Hindlimb muscle (tissue), 1 donor: ENCODE results near the gene LCN9. TPM values are rescaled to one million over a fixed set of nuclear protein-coding genes. Genes with fewer than 3 reads are reported as not detected.
"Not testable (repeated sequence)": the region's sequence is repeated elsewhere in the genome, so short reads cannot be mapped to it uniquely, and the experiment has no call there.

Experiments used
- DNase-seq: peaks from one replicate; pipeline ENCODE4 v3.0.0-alpha.2; 2013
- polyA plus RNA-seq: library from polyadenylated mRNA; unstranded; fragments of 120-200 nt; gene quantifications from one replicate; pipeline ENCODE4 v1.2.1, GENCODE V29; 2013; ENCODE audit not compliant: insufficient read length

Gene LCN9, protein sequence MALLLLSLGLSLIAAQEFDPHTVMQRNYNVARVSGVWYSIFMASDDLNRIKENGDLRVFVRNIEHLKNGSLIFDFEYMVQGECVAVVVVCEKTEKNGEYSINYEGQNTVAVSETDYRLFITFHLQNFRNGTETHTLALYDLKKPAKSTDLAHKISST
- polyA plus RNA-seq = not detected

DNA sequence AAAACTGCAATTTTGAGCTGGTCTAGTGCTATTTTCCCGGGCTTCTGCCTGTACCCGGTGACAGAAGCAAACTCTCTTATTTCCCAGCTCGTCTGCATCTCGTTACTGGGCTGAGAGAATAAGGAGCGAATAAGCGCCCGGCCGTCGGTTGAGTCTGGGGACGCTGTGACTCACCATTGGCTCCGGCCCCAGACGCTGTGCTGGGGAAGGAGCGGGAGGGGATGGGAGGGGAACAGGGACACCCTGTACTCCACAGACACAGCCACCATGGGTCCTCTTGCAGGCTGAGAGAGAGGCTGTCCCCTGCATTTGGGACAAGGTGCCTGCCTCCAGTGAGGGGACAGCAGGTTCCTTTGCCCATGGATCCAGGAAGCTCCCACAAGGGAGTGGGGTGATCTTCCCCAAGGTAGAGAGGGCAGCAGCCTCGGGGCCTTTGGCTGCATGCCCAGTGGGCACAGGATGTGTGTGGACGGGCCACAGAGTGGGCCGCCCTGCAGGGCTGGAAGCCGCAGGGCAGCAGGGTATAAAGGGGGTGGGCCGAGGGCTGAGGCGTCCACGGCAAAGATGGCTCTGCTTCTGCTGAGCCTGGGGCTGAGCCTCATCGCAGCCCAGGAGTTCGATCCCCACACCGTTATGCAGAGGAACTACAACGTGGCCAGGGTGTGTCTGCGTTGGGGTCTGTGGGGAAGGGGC lies at the start of gene LCN9:
Gene LCN9 (plus strand): TSS at position 552 of the 693 bp plus-strand sequence. CDS start 13 bp downstream, at position 565.
- peak; percentile 81 for DNase-seq

DNA sequence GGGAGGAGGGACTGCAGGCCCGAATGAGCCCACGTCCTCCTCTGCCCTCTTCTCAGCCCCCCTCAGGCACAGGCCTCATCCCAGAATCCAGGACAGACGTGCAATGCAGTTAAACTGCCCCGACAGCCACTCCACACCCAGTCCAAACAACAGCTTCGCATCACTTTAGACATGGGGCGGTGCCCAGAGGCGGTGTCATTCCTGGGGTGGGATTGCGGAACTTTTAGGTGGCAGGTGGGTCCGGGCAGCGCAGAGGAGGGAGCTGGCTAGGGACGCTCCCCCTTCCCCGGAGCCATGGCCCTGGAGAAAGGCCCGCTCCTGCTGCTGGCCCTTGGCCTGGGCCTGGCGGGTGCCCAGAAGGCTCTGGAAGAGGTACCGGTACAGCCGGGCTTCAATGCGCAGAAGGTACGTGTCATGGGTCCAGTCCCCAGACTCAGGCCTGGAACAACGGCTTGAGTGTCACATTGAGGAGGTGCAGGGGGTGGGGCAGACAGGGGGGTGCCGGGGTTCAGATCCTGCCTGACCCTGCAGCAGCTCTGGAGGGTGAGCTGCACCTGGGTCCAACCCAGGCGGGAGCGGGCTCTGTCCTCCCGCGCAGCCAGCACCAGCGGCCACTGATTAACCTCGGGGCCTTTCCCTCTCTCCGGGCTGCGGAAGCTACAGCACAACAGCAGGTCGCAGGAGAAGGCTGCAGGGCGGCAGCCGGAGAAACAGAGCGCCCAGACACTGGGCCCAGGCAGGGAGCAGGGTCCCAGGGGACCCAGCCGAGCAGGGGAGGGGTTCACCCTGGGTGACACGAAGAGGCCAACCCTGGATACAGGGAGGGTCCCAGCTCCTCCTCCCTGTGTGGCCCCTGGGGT lies 48.9 kb upstream of the LCN9 start:
- no peak for DNase-seq

DNA sequence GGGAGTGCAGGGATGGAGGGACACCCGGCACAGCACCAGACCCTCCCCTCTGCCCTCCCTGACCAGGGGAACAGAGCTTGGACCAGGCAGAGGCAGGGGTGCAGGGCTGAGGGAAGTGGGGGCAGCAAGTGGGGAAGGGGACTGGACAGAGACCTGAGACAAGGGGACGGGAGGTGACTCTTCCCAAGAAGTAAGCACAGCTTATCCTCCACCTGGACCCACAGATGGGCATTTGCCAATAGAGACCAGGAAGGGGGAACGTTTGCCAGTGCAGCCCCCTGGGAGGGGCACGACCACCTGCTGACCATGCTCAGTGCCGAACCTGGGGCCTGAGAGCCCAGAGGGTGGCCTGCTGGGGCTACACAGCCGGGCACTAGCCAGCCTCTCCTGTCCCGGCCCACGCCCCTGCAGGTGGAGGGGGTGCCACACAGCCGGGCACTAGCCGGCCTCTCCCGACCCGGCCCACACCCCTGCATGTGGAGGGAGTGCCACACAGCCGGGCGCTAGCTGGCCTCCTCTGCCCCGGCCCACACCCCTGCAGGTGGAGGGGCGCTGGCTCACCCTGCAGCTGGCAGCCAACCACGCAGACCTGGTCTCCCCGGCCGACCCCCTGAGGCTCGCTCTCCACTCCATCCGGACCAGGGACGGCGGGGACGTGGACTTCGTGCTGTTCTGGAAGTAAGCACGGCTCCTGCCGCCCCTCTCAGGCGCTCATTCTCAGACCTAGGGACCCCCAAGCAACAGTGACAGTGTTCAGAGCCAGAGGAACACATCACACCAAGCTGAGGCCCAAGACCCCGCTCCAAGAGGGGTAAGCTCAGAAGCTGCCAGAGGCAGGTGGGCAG lies 48.1 kb upstream of the LCN9 start:
- no peak for DNase-seq

DNA sequence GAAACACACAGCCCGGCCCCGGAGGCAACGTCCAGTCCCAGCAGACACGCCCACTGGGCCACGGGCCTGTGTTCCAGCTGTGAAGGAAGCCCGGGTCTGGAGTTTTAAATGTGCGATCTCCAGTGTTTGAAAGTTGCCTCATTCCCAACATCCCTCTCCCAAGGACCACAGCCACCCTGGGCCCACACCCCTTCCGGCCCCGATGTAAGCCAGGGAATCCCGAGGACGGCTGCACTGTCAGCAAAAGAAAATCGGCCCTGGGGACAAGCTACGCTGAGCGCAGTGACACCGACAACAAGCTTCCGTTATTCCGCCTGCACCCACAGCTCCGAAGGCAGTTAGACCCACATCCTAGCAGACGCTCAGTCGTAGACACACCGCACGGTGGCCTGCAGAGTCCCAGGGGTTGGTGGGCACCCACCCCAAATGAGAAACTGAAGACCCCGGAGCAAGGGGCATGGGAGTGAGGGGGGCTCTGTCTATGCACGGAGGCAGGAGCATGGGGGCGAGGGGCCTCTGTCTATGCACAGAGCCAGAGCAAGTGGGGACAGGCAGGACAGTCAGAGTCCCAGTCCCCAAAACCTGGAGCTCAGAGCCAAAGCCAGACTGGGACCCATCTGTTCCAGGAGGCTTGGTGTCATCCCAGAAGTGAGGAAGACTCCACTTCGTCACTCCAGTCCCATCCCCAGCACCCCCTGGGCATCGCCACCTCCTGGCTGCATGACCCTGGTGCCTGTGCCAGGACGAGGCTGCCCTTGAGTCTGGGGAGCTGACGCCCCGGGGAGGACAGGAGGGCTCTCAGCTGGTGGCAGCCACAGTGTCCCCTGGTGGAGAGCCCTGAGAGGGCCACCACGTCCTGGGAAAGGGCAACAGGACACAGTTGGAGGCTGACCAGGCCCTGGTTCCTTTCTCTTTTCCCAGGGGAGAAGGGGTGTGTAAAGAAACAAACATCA lies 47.2 kb upstream of the LCN9 start:
- no peak for DNase-seq

DNA sequence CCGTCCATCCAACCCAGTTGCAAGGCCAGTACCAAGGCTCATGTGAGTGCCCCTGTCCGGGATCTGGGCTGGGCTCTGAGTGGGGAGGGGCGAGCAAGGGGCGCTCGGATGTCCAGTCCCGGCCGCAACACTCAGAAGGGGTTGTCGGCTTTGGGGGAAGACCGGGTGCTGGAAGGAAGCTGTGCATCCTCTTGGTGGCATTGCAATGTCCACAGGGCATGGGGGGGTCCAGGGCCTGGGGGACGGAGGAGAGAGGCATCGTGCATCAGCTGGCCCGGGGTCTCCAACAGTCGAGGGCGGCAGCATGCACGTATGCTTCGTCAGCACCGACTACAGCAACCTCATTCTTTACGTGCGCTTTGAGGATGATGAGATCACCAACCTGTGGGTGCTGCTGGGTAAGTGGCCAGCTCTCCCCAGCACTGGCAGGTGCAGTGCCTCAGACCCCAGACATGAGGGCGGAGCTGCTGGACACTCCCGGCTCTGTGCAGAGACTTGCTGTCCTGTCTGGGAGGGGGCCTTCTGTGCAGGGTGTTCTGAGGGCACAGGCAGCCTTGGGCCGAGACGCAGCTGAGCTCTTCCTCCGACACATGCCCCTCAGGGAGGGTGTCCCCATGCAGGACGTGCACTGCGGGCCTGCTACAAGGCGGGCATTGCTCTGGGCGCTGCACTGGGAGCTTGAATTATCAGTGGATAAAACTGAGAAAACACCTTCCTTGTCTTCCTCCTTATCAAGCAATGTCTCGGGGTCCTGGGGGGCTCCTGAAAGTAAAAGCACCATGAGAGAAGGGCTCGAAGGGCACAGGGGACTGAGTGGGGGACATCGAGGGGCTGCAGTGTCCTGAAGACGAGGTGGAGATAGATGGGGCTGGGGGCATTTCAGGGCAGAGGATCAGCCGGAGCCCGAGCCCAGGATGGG lies 46.2 kb upstream of the LCN9 start:
- no peak for DNase-seq

DNA sequence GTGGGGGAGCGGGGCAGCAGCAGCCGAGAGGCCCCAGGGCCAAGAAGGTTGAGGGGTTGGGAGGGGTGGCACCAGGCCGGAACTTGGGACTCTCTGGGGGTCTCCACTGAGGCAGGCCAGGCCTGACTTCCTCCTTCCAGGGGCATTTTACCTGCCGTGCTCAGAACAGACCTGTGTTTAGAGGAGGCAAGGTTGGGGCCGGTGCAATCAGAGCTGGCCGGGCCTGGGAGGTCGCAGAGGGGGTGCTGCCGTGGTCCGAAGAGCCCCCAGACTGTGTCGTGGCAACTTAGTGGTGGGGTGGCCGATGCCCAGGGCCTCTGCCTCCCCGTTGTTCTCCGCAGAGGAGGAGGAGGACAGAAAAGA lies 45.6 kb upstream of the LCN9 start:
- DNase-seq = no peak

DNA sequence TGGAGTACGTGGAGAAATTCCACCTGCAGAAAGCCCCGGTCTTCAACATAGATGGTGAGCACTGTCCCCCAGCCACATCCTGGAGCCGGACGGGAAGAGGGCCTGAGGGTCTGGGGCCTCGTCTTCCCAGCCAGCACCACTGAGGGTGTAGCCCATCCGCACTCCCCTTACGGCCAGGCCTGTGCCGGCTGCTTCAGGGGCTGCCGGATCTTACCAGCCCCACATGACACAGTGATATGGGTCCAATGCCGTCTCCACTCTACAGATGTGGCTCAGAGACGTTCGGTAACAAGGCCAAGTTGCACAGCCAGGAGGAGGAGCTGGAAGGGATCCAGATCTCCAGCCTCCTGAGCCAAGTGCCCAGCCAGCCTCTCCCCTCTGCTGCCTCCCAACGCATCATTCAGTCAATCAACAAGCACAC lies 45.1 kb upstream of the LCN9 start:
- DNase-seq = no peak

DNA sequence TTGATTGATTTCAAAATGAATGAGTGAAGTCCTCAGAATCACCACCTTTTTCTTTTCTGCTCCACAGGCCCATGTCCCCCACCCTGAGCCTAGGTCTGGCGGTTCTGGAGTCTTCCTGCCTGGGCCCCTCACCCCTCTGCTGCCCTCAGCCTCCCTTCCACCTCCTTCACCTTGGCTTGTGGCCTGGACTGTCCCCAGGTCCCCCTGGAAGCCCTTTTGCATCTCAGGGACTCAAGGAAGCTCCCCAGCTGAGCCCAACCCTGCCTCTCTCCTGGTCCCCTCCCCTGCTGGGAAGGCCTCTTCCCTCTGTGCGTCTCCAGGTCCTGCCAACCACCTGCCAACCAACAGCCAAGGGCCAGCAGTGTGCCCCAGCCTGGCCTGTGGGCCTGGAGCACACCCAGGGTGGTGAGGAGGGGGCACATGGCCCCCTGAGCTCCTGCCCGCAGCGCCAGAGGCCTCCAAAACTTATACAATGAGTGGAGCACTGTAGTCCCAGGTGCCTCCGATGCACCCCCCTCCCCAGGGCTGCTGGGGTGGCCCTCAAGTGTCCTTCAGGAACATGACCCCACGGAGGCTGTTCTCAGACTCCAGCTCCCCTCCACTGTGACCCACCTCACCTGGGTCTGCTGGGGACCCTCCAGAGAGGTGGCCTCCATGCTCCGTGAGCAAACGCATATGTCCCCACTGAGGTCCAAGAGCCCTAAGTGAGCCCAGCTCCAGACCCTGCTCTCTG lies 44.1 kb upstream of the LCN9 start:
- DNase-seq = no peak

DNA sequence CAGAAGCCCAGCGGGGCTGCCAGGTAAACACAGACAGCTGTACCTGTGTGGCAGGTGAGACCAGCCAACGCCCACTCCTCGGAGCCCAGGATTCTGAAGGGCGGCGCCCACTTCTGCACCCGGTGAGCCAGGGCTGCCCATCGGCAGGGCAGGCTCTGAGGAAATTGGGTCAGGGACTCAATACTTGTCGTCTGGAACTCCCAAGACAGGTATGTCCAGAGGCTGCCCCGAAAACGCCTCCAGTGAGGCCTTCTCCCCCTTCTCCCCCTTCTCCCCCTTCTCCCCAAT lies 43.6 kb upstream of the LCN9 start:
- no peak for DNase-seq

DNA sequence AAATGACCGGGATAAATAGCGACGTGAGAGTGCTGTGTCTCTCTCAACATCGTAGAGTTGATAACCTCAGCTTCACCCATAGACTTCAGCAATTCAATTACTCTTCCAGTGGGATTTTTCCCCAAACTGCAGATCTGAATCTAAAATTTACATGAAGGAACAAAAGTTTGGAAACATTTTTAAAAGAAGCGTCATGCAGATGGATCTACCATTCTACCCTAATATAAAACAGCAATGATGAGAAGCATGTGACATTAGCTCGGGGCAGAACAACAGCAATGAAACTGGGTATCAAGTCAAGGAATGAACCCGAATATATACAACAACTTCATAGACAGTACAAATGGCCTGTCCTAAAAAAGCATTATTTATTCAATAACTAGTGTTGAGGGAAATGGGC lies 42.6 kb upstream of the LCN9 start:
- DNase-seq = no peak

DNA sequence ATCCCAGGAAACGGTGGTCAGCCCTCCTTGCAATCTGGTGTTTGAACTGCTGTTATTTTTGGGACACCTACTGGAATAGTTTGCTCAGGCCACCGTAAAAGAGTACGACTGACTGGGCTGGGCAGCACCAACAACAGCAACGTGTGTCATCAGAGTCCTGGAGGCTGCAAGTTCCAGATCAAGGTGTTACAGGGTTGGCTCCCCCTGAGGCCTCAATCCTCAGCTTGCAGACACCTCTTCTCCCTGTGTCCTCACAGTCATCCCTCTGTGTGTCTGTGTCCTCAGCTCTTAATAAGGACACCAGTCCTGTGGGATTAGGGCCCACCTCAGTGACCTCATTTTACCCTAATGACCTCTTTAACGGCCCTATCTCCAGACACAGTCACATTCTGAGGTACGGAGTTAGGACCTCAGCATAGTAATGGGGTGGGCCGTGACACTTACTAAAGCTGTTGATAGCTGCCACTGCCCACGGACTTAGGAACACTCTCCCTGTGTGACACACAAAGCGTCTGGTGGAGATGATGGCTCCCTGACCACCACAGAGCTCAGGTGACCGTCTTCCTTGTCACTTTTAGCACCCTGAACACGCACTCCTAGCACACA lies 40.6 kb upstream of the LCN9 start:
- no peak for DNase-seq

DNA sequence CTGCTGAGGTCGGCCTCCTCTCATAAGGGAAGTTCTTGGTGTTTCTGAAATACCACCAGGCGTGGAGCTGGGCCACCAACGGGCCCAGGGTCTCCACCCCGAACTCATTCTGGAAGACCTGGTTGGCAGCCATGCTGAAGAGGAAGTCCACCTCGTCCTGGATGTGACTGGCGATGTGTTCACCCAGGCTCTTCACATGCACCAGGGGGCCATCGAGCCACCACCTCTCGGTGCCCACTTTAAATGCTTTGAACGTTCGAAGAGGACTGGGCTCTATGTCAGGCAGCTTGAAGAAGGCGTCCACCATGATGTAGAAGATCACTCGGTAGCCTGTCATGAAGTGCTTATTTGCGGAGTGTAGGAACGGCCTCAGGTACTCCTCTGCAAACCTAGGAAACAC lies 38.8 kb upstream of the LCN9 start:
- DNase-seq = no peak

DNA sequence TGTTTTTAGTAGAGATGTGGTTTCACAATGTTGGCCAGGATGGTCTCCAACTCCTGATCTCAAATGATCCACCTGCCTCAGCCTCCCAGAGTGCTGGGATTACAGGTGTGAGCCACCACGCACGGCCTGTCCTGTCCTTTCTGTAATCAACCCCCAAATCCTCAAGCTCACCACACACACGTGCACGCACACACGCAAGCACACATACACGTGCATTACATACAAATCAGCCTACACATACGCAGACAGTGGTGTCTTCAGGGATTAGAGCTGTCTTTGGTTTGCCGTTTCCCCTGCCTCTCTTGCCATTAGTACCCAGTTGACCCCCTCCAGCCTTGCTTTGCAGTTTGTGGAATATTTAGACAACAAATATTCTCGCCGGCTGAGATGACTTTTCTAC lies 30.3 kb upstream of the LCN9 start:
- DNase-seq = no peak

DNA sequence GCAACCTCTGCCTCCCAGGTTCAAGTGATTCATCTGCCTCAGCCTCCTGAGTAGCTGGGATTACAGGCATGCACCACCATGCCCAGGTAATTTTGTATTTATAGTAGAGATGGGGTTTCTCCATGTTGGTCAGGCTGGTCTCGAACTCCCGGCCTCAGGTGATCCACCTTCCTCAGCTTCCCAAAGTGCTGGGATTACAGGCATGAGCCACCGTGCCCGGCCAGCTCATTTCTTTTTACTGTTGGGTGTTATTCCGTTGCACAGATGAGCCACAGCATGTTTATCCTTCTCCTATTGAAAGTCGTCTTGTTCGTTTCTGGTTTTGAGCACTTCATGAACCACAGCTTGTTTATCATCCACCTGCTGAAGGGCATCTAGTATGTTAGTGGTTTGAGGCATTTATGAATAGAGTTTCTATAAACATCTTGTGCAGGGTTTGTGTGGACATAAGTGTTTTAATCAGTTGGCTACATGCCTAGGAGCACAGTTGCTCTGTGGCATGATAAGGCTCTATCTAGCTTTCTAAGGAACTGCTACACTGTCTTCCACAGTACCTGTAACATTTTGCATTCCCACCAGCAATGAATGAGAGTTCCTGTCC lies 26.1 kb upstream of the LCN9 start:
- not testable (repeated sequence) for DNase-seq

DNA sequence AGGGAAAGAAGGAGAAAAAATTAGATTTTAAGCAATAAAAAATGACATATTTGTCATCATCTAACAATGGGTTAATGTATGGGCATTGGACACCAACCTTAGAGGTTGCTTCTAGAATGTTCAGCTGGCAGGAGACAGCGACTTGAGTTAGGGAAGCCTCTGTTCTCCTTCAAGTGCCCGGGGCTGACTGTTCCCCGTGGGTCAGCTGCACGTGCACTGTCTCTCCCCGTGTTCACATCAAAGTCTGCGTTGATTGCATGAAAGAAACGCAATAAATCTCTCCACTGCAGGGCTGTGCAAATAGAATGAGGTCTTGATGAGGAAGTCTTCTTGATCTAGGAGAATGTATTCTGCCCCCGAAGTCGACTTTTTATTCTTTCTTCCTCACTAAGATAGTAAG lies 23.9 kb upstream of the LCN9 start, which contains the start of gene GLT6D1:
Gene GLT6D1 (minus strand): TSS at position 345 of the 400 bp plus-strand sequence. CDS start 353 bp downstream, outside the sequence.
- DNase-seq = no peak

DNA sequence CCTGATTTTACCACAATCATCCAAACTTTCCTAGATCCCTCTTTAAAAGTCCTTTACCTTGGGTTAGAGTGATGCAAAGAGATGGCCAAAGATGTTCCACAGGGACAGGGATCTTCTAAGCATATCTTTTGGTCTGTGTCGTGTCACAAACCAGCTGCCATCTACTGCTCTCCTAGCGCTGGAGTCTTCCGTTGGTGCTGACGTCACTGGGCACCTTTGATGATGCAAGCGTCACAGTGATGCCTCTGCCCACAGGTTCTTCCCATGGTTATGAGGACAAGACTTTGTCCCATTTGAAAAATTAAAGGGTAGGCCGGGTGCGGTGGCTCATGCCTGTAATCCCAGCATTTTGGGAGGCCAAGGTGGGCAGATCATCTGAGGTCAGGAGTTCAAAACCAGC lies 22.1 kb upstream of the LCN9 start:
- no peak for DNase-seq

DNA sequence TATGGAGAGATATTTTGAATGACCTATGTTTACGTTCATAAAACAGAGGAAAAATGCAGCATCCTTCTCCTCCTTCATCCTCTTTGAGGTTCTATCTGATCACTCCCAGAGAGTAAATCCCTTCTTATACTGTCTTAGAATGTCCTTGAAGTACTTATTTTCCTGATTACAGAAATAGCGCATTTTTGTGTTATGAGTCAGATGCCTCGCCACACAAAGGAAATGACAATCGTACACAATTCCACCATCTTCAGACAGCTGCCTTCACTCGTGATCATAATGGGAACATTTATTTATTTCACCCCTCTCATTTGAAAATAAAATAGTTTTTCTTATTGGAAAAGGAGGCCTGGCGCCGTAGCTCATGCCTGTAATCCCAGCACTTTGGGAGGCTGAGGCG lies 21.4 kb upstream of the LCN9 start:
- no peak for DNase-seq

DNA sequence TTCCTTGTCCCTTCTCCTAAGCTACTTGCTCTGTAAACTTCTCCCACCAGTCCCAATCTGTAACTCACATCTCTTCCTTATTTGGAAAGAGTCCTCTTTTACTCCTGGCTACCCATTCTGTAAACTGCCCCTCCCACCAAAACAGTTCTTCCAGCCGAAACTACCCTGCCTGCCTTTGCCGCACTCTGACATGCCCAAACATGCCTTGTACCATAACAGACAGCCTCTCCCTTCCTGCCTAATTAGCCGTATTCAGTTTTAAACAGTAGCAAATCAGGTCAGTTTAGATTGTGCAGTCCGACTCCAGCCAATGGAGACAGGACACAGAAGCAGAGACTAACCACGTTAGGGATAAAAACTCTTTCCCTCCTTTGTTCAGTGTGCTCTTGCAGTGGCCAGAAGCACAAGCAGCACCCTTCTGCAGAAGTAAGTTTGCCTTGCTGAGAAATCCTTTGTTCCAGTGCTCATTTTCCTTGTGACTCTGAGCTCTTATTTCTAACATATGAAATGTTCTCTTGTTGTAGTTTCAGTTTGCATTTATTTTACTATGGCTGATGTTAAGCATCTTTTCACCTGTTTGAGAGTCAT lies 18.4 kb upstream of the LCN9 start:
- no peak for DNase-seq

DNA sequence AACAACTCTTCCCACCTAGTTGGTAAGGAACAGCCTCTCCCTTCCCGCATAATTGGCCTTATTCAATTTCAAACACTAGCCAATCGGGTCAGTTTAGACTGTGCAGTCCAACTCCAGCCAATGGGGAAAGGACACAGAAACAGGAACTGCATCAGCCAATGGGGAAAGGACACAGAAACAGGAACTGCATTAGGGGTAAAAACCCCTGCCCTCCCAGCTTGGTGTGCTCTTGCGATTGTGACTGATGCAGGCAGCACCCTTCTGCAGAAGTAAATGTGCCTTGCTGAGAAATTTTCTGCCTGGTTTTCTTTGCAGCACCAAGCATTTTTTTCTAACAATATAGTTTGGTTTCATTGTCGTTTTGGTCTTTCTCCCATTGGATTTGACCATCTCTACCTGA lies 15.2 kb upstream of the LCN9 start:
- DNase-seq = no peak
